NOMO-1 treated with dmso at 0.1 percent for 144 hours (cell line): Measurements from ENCODE around the gene PPP1R9B.

Experiments used
- DNase-seq: peaks from one replicate; lab custom pipeline; 2025; ENCODE audit not compliant: unreplicated experiment; lab: John Stamatoyannopoulos, UW

PPP1R9B gene, protein sequence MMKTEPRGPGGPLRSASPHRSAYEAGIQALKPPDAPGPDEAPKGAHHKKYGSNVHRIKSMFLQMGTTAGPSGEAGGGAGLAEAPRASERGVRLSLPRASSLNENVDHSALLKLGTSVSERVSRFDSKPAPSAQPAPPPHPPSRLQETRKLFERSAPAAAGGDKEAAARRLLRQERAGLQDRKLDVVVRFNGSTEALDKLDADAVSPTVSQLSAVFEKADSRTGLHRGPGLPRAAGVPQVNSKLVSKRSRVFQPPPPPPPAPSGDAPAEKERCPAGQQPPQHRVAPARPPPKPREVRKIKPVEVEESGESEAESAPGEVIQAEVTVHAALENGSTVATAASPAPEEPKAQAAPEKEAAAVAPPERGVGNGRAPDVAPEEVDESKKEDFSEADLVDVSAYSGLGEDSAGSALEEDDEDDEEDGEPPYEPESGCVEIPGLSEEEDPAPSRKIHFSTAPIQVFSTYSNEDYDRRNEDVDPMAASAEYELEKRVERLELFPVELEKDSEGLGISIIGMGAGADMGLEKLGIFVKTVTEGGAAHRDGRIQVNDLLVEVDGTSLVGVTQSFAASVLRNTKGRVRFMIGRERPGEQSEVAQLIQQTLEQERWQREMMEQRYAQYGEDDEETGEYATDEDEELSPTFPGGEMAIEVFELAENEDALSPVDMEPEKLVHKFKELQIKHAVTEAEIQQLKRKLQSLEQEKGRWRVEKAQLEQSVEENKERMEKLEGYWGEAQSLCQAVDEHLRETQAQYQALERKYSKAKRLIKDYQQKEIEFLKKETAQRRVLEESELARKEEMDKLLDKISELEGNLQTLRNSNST

DNA sequence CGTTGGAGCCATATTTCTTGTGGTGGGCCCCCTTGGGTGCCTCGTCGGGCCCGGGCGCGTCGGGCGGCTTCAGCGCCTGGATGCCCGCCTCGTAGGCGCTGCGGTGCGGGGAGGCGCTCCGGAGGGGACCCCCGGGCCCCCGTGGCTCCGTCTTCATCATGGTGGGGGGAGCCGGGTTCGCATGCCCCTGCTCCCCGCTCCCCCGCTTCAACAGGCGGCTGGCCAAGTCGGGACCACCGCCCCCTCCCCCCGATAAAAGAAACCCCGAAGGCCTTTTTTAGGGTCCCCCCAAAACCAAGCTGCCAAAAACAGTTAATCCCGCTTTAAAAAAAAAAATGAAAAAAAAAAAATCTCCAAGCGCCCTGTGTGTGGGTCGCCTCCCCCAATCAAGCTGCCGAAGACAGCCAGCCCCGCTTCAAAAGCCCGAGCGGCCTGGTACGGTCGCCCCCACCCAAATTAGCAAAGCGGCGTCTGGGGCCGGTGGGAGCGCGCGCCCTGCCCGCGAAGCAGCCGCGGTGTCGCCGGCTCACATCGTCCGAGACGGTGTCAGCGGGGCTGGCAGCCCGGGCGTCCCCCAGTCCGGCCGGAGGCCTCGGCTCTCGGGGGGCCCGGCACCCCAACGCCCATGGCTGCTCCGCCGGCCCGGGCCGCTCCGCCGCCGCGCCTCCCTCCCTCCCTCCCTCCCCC lies at the start of gene PPP1R9B:
Gene PPP1R9B (minus strand): TSS at position 324 of the 687 bp plus-strand sequence. CDS start 164 bp downstream, at position 160.
- no peak for DNase-seq

DNA sequence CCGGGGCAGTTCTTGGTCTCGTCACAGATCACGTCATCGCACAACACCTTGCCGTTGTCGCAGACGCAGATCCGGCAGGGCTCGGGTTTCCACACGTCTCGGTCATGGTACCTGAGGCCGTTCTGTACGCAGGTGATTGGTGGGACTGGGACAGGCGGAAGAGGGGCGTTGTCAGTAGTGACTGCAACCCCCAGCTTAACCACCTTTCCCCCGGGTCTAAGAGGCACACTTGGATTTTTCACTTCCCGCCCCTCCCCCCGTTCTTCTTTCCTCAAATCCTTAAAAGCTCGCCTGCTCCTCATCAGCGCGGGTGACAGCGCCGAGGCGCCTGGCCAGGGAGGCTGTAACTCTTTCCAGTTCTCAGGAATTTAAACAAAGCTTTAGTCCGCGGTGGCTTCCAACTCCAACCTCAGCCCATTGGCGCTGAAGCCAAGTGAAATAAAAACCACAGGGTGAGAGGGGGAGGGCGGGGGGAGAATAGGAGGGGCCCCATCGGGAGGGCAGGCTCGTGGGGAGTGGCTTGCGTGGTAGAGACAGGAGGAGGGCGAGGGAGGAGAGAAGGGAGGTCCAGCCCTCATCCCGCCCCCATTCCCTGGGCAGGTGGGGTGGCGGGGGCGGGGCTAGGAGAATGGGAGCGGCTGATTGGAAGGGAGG lies 49.5 kb upstream of the PPP1R9B start:
- DNase-seq = peak; percentile 76

DNA sequence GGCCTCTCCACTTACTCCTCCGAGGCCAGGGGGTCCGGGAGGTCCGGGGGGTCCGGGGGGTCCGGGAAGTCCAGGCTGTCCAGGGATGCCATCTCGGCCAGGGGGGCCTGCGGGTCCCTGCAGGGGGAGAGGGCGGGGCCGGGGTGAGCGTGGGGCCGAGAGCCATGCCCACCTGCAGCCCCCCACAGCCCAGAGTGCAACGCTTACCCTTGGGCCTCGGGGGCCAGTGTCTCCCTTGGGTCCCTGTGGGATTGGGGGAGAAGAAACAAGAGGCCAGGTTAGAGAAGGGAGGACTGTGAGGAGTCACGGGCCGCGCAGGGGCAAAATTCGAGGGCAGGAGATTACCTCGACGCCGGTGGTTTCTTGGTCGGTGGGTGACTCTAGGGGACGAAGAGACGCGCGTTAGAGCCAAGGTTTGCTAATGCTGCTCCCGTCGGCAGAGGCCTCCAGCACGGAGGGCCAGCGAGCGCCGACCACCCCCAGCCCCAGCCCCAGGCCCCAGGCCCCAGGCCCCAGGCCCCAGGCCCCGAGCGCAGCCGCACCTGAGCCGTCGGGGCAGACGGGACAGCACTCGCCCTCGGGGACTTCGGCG lies 48.8 kb upstream of the PPP1R9B start:
- no peak for DNase-seq

DNA sequence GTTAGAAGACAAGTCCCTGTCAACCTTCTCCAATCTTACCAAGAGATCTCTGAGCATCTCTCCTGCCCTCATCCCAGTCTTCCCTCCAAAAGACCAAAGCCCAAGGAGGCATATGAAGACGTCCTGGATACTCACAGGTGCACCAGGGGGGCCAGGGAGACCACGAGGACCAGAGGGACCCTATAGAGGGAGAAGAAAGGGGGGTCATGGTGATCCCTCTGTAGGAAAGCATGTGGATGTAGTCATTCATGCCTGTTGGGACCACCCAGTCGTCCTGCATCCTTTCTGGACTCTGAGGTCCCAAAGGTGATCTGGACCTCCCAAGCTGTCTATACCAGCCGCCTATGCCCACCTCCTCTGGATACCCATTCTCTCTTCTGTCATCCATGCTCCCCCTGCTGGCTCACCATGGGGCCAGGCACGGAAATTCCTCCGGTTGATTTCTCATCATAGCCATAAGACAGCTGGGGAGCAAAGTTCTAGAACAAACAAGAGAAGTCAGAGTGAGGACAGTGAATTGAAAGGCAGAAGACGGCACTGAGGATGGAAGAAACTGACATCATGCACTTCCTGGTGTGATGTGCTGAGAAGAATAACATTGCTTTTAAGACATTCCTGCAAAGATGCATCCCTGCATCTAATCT lies 47.7 kb upstream of the PPP1R9B start:
- peak; percentile 39 for DNase-seq

DNA sequence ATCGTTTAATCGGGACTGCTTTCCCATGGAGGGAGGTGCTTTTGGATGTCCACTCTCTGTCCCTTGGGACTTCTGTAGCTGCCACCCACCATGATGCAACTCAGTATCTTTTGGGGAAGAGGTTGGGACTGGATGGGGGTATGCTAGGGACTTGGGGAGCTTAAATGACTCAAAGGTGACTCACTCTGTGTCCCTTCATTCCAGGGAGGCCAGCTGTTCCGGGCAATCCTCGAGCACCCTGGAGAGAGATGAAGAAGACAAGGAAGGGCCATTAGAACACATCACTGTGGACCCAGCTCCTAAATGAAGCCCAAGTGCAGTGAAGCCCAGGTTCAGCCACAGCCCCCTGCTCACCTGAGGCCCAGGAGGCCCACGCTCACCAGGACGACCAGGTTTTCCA lies 46.3 kb upstream of the PPP1R9B start:
- DNase-seq = no peak

DNA sequence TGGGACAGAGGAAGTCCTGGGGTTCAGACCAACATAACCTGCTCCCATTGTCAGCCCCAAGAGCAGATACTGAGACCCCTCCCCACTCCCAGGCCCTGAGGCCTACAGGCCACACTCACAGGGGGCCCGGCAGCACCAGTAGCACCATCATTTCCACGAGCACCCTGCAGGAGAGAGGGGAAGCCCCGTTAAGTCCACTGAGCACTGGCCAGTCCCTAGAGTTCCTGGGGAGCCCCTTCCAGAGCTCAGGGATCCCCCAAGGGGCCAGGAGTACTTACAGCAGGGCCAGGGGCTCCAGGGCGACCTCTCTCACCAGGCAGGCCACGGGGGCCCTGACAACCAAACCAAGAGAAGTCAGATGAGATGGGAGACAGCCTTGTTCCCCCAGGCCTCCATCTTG lies 45.6 kb upstream of the PPP1R9B start:
- no peak for DNase-seq

DNA sequence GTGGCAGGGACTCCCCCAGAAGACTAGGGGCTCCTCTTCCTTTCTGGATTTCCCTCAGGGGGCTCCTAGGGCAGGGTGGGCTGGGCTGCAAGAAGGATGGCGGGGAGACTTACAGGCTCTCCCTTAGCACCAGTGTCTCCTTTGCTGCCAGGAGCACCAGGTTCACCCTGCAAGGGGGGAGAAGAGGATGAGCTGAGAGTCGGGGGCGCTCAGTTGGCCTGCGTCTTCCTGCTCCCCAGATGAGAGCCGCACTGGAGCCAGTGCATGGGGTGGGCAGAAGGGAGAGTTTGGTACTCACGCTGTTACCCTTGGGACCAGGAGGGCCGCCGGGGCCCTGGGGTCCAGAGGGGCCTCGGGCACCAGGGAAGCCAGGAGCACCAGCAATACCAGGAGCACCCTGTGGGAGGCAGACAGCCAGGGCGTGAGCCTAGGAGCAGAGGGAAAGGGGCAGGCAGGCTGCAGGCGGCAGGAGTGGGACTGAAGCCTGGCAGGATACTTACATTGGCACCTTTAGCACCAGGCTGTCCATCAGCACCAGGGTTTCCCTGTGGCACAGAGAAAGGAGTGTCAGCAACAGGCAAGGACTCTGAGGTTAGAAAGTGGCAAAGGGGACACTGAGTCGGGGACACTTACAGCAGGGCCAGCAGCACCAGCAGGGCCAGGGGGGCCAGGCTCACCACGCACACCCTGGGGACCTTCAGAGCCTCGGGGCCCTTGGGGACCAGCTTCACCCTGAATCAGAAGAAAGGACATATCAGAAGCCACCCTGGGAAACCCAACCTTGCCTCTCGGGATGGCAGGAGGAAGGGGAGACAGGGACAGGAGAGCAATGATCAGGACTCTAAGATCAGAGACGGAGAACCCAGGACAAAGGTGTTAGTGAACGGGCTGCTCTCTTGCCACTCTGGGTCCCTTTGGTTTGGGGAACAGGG lies 44.7 kb upstream of the PPP1R9B start:
- DNase-seq = no peak

DNA sequence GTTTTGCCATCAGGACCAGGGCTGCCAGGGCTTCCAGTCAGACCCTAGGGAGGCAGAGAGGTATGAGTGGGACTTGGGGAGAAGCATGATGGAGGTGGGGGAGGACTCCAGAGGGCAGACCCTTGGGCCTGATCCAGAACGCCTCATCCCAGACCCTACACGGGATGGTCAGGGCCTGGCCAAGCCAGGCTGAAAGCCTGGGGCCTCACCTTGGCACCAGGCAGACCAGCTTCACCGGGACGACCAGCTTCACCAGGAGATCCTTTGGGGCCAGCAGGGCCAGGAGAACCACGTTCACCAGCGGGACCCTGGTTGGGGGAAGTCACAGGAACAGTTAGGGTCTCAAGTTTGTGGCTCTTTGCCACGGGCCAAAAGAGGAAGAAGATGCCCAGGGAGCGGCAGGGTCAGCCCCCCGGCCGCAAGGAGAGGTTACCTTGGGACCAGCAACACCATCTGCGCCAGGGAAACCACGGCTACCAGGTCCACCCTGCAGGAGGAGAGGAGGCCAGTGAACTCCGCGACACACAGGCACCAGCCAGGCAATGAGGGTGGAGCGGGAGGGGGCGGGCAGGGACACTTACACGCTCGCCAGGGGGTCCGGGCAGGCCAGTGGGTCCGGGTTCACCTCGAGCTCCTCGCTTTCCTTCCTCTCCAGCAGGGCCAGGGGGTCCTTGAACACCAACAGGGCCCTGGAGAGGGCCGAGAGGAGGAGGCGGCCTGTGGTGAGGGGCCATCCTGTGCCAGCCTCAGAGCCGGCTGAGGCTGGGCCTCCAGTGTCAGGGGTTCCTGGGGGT lies 43.9 kb upstream of the PPP1R9B start:
- DNase-seq = no peak

DNA sequence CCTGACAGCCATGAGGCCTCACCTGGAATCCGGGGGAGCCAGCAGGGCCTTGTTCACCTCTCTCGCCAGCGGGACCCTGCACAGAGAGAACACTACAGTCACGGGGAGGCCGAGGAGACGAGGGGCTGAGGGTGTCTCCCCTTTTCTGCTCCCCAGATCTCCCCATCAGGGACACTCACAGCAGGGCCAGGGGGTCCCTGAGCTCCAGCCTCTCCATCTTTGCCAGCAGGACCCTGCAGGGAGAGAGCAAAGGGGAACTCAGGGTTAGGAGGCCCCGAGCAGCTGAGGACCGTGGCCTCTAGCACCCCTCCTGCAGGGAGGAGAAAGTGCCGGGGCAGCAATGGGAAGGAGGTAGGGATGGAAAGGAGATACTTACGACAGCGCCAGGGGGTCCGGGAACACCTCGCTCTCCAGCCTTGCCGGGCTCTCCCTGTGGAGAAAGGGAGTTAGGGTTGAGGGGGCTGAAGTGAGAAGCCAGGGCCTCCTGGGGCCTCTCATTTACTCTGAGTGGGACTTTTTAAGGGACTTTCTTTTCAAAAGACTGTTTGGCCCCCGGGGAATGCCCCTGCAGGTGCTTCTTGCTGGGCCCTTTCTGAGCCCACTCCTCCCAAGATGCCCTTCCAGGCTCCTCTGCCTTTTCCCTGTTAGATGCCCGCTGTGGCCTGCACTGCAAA lies 42.3 kb upstream of the PPP1R9B start:
- no peak for DNase-seq

DNA sequence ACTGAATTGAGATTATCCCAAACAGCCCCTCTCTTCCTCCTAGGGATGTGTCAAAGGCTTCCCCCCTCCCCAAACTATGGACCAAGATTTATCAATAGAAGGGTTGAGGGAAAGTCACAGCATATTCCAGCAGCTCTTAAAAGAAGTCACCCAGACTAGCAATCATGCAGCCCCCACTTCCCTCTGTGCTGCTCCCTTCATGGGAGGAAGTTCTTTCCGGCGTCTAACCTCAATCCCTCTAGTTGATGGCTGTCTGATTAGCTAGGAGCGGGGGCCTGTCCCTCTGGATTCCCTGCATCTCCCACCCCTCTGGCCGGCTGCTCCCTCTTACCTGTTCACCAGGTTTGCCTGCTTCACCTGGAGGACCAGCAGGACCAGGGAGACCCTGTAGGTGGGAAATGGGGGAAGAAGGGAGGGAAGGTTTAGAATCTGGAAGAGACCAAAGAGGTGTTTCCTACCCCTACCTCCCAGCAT lies 41.7 kb upstream of the PPP1R9B start:
- DNase-seq = no peak

DNA sequence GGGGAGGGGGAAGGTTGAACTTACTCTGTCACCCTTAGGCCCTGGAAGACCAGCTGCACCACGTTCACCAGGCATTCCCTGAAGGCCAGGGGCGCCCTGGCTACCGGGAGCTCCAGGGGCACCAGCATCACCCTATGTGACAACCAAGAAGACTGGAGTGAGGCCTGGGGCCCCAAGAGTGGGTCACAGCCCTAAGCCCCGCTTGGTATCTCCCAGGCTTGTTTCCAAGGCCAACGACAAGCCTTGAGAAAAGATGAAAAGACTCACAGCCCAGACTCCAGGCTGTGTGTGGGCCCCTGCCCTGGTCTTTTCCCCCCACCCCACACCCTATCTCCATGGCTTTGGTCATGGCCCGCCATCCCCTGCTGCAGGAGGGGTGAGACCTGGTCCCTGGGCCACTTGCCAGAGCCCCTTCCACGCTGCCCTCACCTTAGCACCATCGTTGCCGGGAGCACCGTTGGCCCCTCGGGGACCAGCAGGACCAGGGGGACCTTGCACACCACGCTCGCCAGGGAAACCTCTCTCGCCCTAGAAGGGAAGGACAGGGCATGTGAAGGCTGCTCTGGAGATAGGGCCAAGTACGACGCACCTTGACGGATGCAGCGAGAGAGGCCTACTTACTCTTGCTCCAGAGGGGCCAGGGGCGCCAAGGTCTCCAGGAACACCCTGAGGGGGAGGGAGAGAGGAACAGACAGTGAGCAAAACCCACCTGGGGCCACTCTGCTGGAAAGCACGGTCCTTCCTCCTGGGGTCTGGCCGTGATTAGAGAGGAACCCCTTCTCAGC lies 41.1 kb upstream of the PPP1R9B start:
- no peak for DNase-seq

DNA sequence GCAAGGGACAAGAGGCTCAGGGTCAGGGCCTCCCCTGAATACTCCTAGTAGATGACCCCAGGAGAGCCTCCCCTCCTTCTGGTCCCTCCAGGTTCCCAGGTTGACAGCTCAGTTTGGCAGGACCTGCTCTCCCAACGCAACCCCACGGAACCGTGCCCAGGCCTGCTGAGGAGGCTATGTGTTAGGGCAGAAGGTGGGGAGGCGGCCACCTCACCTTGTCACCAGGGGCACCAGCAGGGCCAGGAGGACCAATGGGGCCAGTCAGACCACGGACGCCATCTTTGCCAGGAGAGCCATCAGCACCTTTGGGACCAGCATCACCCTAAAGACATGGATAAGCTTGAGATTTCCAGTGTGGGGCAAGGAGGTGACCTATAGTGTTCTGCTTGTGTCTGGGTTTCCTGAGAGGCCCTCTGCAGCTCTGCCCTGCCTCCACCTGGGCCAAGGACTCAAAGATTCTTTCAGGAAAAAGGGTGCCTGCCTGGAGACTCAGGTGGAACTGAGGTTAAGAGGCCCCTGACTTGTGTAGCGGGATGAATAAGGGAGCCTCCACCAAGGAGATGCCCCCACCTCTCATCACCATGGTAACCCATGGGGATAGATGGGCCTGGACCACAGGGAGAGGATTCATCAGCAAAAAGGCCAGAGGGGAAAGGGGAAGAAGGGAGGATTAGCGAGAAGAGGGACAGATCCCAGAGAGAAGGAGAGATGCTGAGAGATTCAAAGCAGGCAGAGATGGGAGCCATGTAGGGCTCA lies 40.3 kb upstream of the PPP1R9B start:
- DNase-seq = no peak

DNA sequence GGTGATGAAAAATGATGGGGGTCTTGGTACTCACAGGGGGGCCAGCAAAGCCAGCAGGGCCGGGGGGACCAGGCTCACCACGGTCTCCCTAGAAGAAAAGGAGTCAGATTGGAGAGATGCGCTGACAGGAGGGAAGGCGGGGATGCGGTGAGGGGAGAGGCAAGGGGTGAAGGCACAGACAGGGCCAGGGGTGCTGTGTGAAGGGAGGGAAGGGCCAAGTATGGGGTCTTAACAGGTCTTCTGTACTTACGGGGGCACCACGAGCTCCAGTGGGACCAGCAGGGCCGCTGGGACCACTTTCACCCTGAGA lies 39.8 kb upstream of the PPP1R9B start:
- no peak for DNase-seq

DNA sequence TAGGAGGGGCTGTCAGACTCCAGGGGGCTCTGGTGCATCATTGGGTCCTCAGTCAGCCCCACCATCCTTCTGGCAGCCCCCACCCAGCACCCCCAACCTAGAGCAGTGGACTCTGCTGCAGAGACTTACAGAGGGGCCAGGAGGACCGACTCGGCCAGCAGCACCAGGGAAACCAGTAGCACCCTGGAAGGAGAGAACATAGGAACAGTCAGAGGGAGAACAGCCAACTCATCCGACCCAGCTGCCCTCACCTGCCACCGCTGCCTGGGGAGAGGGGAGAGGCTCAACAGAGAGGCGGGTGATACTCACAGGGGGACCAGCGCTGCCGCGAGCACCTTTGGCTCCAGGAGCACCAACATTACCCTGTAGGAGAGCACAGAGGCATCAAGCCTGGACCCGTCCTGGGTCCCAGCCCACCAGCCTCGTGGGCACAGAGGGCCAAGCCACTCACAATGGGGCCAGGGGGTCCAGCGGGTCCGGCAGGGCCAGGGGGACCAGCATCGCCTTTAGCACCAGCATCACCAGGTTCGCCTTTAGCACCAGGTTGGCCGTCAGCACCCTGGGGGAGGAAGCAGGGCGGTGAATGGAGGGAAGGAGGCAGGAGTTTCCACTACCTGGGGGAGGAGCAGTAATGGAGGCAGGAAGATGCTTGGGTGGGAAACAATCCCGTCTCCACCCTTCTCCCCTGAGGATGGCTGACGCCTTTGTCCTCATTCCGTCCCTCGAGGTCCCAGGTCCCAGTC lies 39.2 kb upstream of the PPP1R9B start:
- no peak for DNase-seq

DNA sequence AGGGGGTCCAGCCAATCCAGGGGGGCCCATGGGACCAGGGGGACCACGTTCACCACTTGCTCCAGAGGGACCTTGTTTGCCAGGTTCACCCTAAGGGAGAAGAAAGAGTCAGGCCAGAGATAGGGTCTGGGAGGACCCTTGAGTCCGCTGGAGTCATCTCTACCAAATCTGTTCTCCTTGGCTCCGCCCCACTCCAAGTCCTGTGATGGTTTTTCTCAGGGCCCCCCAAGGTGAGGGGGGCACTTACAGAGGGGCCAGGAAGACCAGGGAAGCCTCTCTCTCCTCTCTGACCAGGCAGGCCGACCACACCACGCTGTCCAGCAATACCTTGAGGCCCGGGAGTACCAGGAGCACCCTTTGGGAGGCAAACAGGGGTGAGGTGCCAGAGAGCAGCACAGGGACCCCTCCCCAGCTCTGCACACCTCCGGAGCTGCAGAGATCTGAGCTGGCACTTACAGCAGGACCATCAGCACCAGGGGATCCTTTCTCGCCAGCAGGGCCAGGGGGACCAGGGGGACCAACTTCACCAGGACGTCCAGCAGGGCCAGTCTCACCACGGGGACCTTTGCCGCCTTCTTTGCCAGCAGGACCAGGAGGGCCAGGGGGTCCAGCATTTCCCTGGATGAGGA lies 38.6 kb upstream of the PPP1R9B start:
- DNase-seq = no peak
